GM12878 (cell line): ENCODE results near the gene TRAF3IP1. TPM values are rescaled to one million over a fixed set of nuclear protein-coding genes. Genes with fewer than 3 reads are reported as not detected.

Experiments
- ATAC-seq: fragments of 200-7000 bp; cut with Tn5 transposase; 3 replicates; pipeline ENCODE4 v1.9.1; 2020; ENCODE audit warnings: mild to moderate bottlenecking, moderate library complexity
- BruUV-seq: library from RNA; stranded (reverse); fragments of 400-500 nt; replicated peaks from 2 replicates; lab custom pipeline; 2021; lab: Mats Ljungman, UMichigan
- CTCF ChIA-PET: fragments of 300-600 bp; sonication (Branson Sonifier 250); formaldehyde crosslinking; extraction: SDS; loops from one replicate; lab custom pipeline; 2021; ENCODE audit warnings: inconsistent platforms; lab: Yijun Ruan, JAX
- POLR2A ChIA-PET: fragments of 350-600 bp; formaldehyde crosslinking; extraction: SDS; loops from one replicate; lab custom pipeline; 2021; ENCODE audit warnings: inconsistent platforms; lab: Charles Lee
- RAD21 ChIA-PET: fragments of 300-600 bp; sonication (Branson Sonifier 250); formaldehyde crosslinking; loops from one replicate; lab custom pipeline; 2023; ENCODE audit warnings: antibody characterized with exemption; ENCODE audit not compliant: unreplicated experiment; lab: Charles Lee
- SMC1A ChIA-PET: fragments of 300-600 bp; sonication (Branson Sonifier 250); formaldehyde crosslinking; loops from one replicate; lab custom pipeline; 2023; ENCODE audit not compliant: unreplicated experiment, uncharacterized antibody; lab: Charles Lee
- DNase-seq: peaks from one replicate; pipeline ENCODE4 v3.0.0-alpha.2; 2011; ENCODE audit warnings: low read depth, low spot score
- FAIRE-seq: peaks from 3 replicates; lab custom pipeline; 2011; peaks lifted over from hg19 to GRCh38; lab: Jason Lieb, UNC
- H2AFZ ChIP-seq: 2 replicates; pipeline ENCODE4 v1.6.0; 2011; ENCODE audit warnings: low read depth, low read length, control low read depth; ENCODE audit not compliant: control insufficient read depth
- H3K27ac ChIP-seq: 2 replicates; pipeline ENCODE4 v1.5.1; 2011; ENCODE audit warnings: control low read depth; ENCODE audit not compliant: control insufficient read depth, insufficient read depth
- H3K27me3 ChIP-seq, 2 experiments: replicated peaks in 1 of 2; 2 replicates each; pipeline versions ENCODE4 v1.6.0 to v1.6.1; 2011; ENCODE audit warnings: low read length in 1 of 2; ENCODE audit not compliant: control insufficient read depth in 2 of 2, insufficient read depth in 2 of 2
- H3K36me3 ChIP-seq, 2 experiments: 2 replicates each; pipeline ENCODE4 v1.5.1; 2011; ENCODE audit warnings: low read length in 1 of 2; ENCODE audit not compliant: control insufficient read depth in 2 of 2, insufficient read depth in 2 of 2
- H3K4me1 ChIP-seq: 2 replicates; pipeline ENCODE4 v1.6.1; 2011; ENCODE audit warnings: mild to moderate bottlenecking, low read length, moderate library complexity, mixed read lengths; ENCODE audit not compliant: control insufficient read depth, insufficient read depth
- H3K4me2 ChIP-seq: 2 replicates; pipeline ENCODE4 v1.6.0; 2011; ENCODE audit warnings: control low read depth; ENCODE audit not compliant: control insufficient read depth, insufficient read depth
- H3K4me3 ChIP-seq: fragments of 200-600 bp; sonication (generic); 2 replicates; pipeline ENCODE4 v1.5.1; 2016
- H3K79me2 ChIP-seq: 2 replicates; pipeline ENCODE4 v1.6.0; 2011; ENCODE audit warnings: low read length; ENCODE audit not compliant: control insufficient read depth, insufficient read depth
- H3K9ac ChIP-seq: 2 replicates; pipeline ENCODE4 v1.8.0; 2011; ENCODE audit warnings: low read length, control low read depth, mixed read lengths; ENCODE audit not compliant: control insufficient read depth, insufficient read depth
- H3K9me3 ChIP-seq: replicated peaks from 3 replicates; pipeline ENCODE4 v1.5.1; 2011; ENCODE audit warnings: mild to moderate bottlenecking, low read length; ENCODE audit not compliant: control insufficient read depth, insufficient read depth
- H4K20me1 ChIP-seq: 2 replicates; pipeline ENCODE4 v1.6.0; 2011; ENCODE audit not compliant: control insufficient read depth, insufficient read depth
- BACH1 ChIP-seq: fragments of 450-650 bp; IDR thresholded peaks from 2 replicates; pipeline ENCODE4 v1.6.1; 2017; ENCODE audit warnings: mild to moderate bottlenecking, borderline replicate concordance
- CHD1 ChIP-seq: IDR thresholded peaks from 2 replicates; pipeline ENCODE4 v1.6.1; 2012; ENCODE audit warnings: low read depth, low read length, improper control_type of control experiment
- E2F8 ChIP-seq: fragments of 450-650 bp; IDR thresholded peaks from 2 replicates; pipeline ENCODE4 v1.6.1; 2018; ENCODE audit warnings: mild to moderate bottlenecking, low read depth, moderate library complexity; ENCODE audit not compliant: partially characterized antibody
- EZH2 ChIP-seq: IDR thresholded peaks from 2 replicates; pipeline ENCODE4 v1.6.1; 2012; ENCODE audit warnings: low read depth, mild to moderate bottlenecking, control low read depth, inconsistent platforms, low read length, borderline replicate concordance; ENCODE audit not compliant: control insufficient read depth
- FOXK2 ChIP-seq: fragments of 450-650 bp; IDR thresholded peaks from 2 replicates; pipeline ENCODE4 v1.6.1; 2017; ENCODE audit warnings: mild to moderate bottlenecking, moderate library complexity
- KDM1A ChIP-seq: fragments of 200-600 bp; sonication (generic); IDR thresholded peaks from 2 replicates; pipeline ENCODE4 v1.6.1; 2016; ENCODE audit warnings: borderline replicate concordance
- KLF5 ChIP-seq: fragments of 450-650 bp; IDR thresholded peaks from 2 replicates; pipeline ENCODE4 v1.6.1; 2014; ENCODE audit warnings: mild to moderate bottlenecking; ENCODE audit not compliant: partially characterized antibody
- MTA2 ChIP-seq: fragments of 450-650 bp; IDR thresholded peaks from 2 replicates; pipeline ENCODE4 v1.6.1; 2016; ENCODE audit warnings: low read depth, mild to moderate bottlenecking, moderate library complexity
- PBX3 ChIP-seq: IDR thresholded peaks from 2 replicates; pipeline ENCODE4 v1.6.1; 2011; ENCODE audit warnings: mild to moderate bottlenecking, low read depth, low read length, moderate library complexity; ENCODE audit not compliant: insufficient replicate concordance
- POLR2A ChIP-seq: IDR thresholded peaks from 2 replicates; pipeline ENCODE4 v1.6.1; 2011; ENCODE audit warnings: low read depth, mild to moderate bottlenecking, low read length
- POLR2AphosphoS2 ChIP-seq: IDR thresholded peaks from 2 replicates; pipeline ENCODE4 v1.6.1; 2011; ENCODE audit warnings: low read depth, mild to moderate bottlenecking, low read length, improper control_type of control experiment, moderate library complexity
- PRDM15 ChIP-seq: fragments of 450-650 bp; formaldehyde crosslinking; IDR thresholded peaks from 2 replicates; pipeline ENCODE4 v1.4.0; 2020; ENCODE audit warnings: mild to moderate bottlenecking, moderate library complexity
- RAD51 ChIP-seq: fragments of 450-650 bp; IDR thresholded peaks from 2 replicates; pipeline ENCODE4 v1.6.1; 2016; ENCODE audit warnings: moderate library complexity, mild to moderate bottlenecking, inconsistent platforms
- SMARCA5 ChIP-seq: fragments of 450-650 bp; IDR thresholded peaks from 2 replicates; pipeline ENCODE4 v1.6.1; 2017; ENCODE audit warnings: mild to moderate bottlenecking
- SUPT20H ChIP-seq: IDR thresholded peaks from 2 replicates; pipeline ENCODE4 v1.6.1; 2011; ENCODE audit warnings: low read depth, mild to moderate bottlenecking, low read length, moderate library complexity, borderline replicate concordance; ENCODE audit not compliant: control insufficient read depth
- TCF7 ChIP-seq: IDR thresholded peaks from 2 replicates; pipeline ENCODE4 v1.6.1; 2014; ENCODE audit warnings: antibody characterized with exemption, borderline replicate concordance
- YBX1 ChIP-seq: fragments of 450-650 bp; IDR thresholded peaks from 2 replicates; pipeline ENCODE4 v1.6.1; 2016; ENCODE audit warnings: antibody characterized with exemption
- ZNF207 ChIP-seq: fragments of 450-650 bp; IDR thresholded peaks from 2 replicates; pipeline ENCODE4 v1.6.1; 2014; ENCODE audit warnings: antibody characterized with exemption, mild to moderate bottlenecking, borderline replicate concordance
- ZNF217 ChIP-seq: fragments of 450-650 bp; IDR thresholded peaks from 2 replicates; pipeline ENCODE4 v1.6.1; 2017; ENCODE audit warnings: antibody characterized with exemption, mild to moderate bottlenecking
- ZNF622 ChIP-seq: fragments of 450-650 bp; IDR thresholded peaks from 2 replicates; pipeline ENCODE4 v1.6.1; 2017; ENCODE audit warnings: mild to moderate bottlenecking, inconsistent platforms
- WGBS: methylation state at CpG from one replicate; pipeline ENCODE4 v1.1.6; 2016; ENCODE audit warnings: low lambda C conversion rate; ENCODE audit not compliant: insufficient replicate concordance, insufficient coverage; ENCODE audit errors: missing lambda C conversion rate; 5-methylcytosine and 5-hydroxymethylcytosine counted together
- in situ Hi-C: fragments of 300-500 bp; cut with MboI; formaldehyde crosslinking; loops from 9 replicates; pipeline ENCODE4 v1.14.3; 2018; ENCODE audit warnings: mixed read lengths
- intact Hi-C: fragments of 100-400 bp; cut with micrococcal nuclease; formaldehyde crosslinking; loops from one replicate; pipeline ENCODE4 v1.14.2; 2022; ENCODE audit not compliant: unreplicated experiment
- polyA plus RNA-seq, 11 experiments: library from polyadenylated mRNA; depleted of rRNA in 4 of 11; unstranded in 6 of 11; stranded (reverse) in 5 of 11; fragments of >200 nt; fragmentation: Nextera tagmentation in 4 of 11; fragmentation: Illumina TruSeq in 1 of 11; extraction: Ambion mirVana in 4 of 11; extraction: Trizol in 1 of 11; gene quantifications; 1 replicate in 1 of 11; 2 replicates in 10 of 11; pipeline versions ENCODE4 v1.2.1 to v1.2.3, GENCODE V29; 2011 to 2016; ENCODE audit warnings: inconsistent platforms in 2 of 11, missing spikeins in 2 of 11, low read depth in 1 of 11
- total RNA-seq, 4 experiments: library from RNA; depleted of rRNA in 3 of 4; stranded (reverse); fragments of >200 nt in 3 of 4; fragmentation: Illumina TruSeq in 1 of 4; extraction: Trizol in 1 of 4; gene quantifications; 2 replicates each; pipeline versions ENCODE4 v1.2.1 to v1.2.3, GENCODE V29; 2013 to 2021

TRAF3IP1 gene
- total and polyA plus RNA-seq, 10 of the 15 experiments (the other 5 are each of a cell fraction or from before 2014, with no cell fraction given): 1.6 to 7.5 (median 3.6) TPM

- H4K20me1 ChIP-seq: no peaks in the 10 kb centered on the region
- SMC1A ChIA-PET: no interaction called here
Observed at GRCh38 chr2:238449241-238449640, 128.9 kb downstream of the TRAF3IP1 start.

More at GRCh38 chr2:238449241-238449640, 128.9 kb downstream of the TRAF3IP1 start:
- CTCF ChIA-PET: interaction anchor here (1.3 kb wide), 1 partner anchor 13 kb away, joined by 4 read pairs; no protein-coding TSS in a partner anchor
- no peak for ATAC-seq
- FAIRE-seq: no peak
- Histone ChIP-seq H3K27ac (no peak overlapping the region), H2AFZ (no peak overlapping the region), H3K36me3 (peaks cover 23 to 36% of the 10 kb centered on the region in 2 experiments), H3K4me3 (no peak overlapping the region), H3K9ac (no peak overlapping the region), H3K27me3 (no peaks in the 10 kb centered on the region), H3K4me2 (no peak overlapping the region), H3K4me1 (no peaks in the 10 kb centered on the region), H3K9me3 (no peaks in the 10 kb centered on the region), H3K79me2 (no peaks in the 10 kb centered on the region)
- WGBS: 85% methylated on average over 8 of the region's 8 CpGs
- DNase-seq: no peak
- intact Hi-C loops (no loop called here), in situ Hi-C loops (no loop called here)
- RAD21 ChIA-PET: no interaction called here
- TF ChIP-seq KLF5 (no peak), SUPT20H (no peak), PRDM15 (CRISPR knock-in tag) (no peak), POLR2A (no peak), POLR2AphosphoS2 (no peak), ZNF217 (no peak), RAD51 (no peak), EZH2 (no peak), TCF7 (no peak), ZNF622 (no peak), KDM1A (no peak), CHD1 (no peak), E2F8 (no peak), ZNF207 (no peak), MTA2 (no peak), PBX3 (no peak), YBX1 (no peak), FOXK2 (no peak), SMARCA5 (no peak), BACH1 (no peak)
- POLR2A ChIA-PET: no interaction called here
- BruUV-seq: no TSS peak
